Hepatocyte (in vitro differentiated cells): ENCODE data around the gene PLIN4.

Experiments
- CTCF ChIP-seq: fragments of 200-600 bp; sonication (generic); IDR thresholded peaks from 2 replicates; pipeline ENCODE4 v1.5.1; 2016; ENCODE audit warnings: antibody characterized with exemption, mild to moderate bottlenecking; ENCODE audit not compliant: poor library complexity
- EZH2 ChIP-seq: fragments of 200-600 bp; sonication (generic); IDR thresholded peaks from 2 replicates; pipeline ENCODE4 v1.6.1; 2016; ENCODE audit warnings: antibody characterized with exemption, mild to moderate bottlenecking, borderline replicate concordance

GRCh38 chr19:4529924-4530522 is 11.7 kb upstream of the PLIN4 start:
- TF ChIP-seq CTCF (no peak), EZH2 (no peak)
